A549 (cell line): ENCODE measurements around the gene AFF3. TPM values are rescaled to one million over a fixed set of nuclear protein-coding genes. Genes with fewer than 3 reads are reported as not detected.

Experiments used
- ATAC-seq, 2 experiments: fragments of 200-7000 bp in 1 of 2; fragments of >200 bp in 1 of 2; cut with Nextera tagmentation in 1 of 2; cut with Tn5 transposase in 1 of 2; 3 replicates each; pipeline versions ENCODE4 v1.8.0 to v1.9.1; 2018 to 2020; ENCODE audit warnings: mild to moderate bottlenecking in 1 of 2, moderate library complexity in 1 of 2
- CTCF ChIA-PET: fragments of 300-600 bp; sonication (Branson Sonifier 250); formaldehyde crosslinking; extraction: SDS; loops from one replicate; lab custom pipeline; 2021; ENCODE audit warnings: antibody characterized with exemption, inconsistent platforms; lab: Yijun Ruan, JAX
- POLR2A ChIA-PET: fragments of 350-600 bp; formaldehyde crosslinking; extraction: SDS; loops from one replicate; lab custom pipeline; 2021; ENCODE audit warnings: antibody characterized with exemption, inconsistent platforms; lab: Yijun Ruan, JAX
- DNase-seq, 2 experiments: peaks; one replicate each; pipeline versions ENCODE4 v3.0.0 to v3.0.0-alpha.2; 2011 to 2016; ENCODE audit warnings: low read depth in 1 of 2, low spot score in 1 of 2
- FAIRE-seq: peaks from 2 replicates; lab custom pipeline; 2011; peaks lifted over from hg19 to GRCh38; lab: Jason Lieb, UNC
- H3K27ac ChIP-seq, 2 experiments: fragments of >200 bp; sonication (Bioruptor Twin); formaldehyde crosslinking; 3 replicates each; pipeline ENCODE4 v1.5.1; 2016 to 2017
- H3K4me1 ChIP-seq: fragments of >200 bp; sonication (Bioruptor Twin); formaldehyde crosslinking; 3 replicates; pipeline ENCODE4 v1.6.1; 2016
- H3K4me2 ChIP-seq: fragments of >200 bp; sonication (Bioruptor Twin); formaldehyde crosslinking; 3 replicates; pipeline ENCODE4 v1.6.1; 2016
- H3K4me3 ChIP-seq: fragments of >200 bp; sonication (Bioruptor Twin); formaldehyde crosslinking; 3 replicates; pipeline ENCODE4 v1.5.1; 2016
- H3K9me3 ChIP-seq: fragments of >200 bp; sonication (Bioruptor Twin); formaldehyde crosslinking; 3 replicates; pipeline ENCODE4 v1.6.1; 2016
- BHLHE40 ChIP-seq: IDR thresholded peaks from 2 replicates; pipeline ENCODE4 v1.6.1; 2012; ENCODE audit warnings: low read depth, low read length, inconsistent platforms
- CBX8 ChIP-seq: fragments of 200-600 bp; sonication (generic); IDR thresholded peaks from 2 replicates; pipeline ENCODE4 v1.6.1; 2016
- CHD4 ChIP-seq: fragments of 200-600 bp; sonication (generic); IDR thresholded peaks from 2 replicates; pipeline ENCODE4 v1.6.1; 2016; ENCODE audit warnings: antibody characterized with exemption, mild to moderate bottlenecking, borderline replicate concordance
- EHF ChIP-seq: fragments of 250-450 bp; sonication (Bioruptor Pico); IDR thresholded peaks from 2 replicates; pipeline ENCODE4 v1.5.0; 2020; ENCODE audit warnings: mild to moderate bottlenecking
- EP300 ChIP-seq, 2 experiments: fragments of >200 bp; sonication (Bioruptor Twin); formaldehyde crosslinking; IDR thresholded peaks; 2 replicates in 1 of 2; 3 replicates in 1 of 2; pipeline ENCODE4 v1.6.1; 2016 to 2017
- ESRRA ChIP-seq: fragments of 150-350 bp; IDR thresholded peaks from 2 replicates; pipeline ENCODE4 v1.6.1; 2014; ENCODE audit warnings: mild to moderate bottlenecking, low read length, borderline replicate concordance
- FOSB ChIP-seq: fragments of 250-450 bp; sonication (Bioruptor Pico); IDR thresholded peaks from 2 replicates; pipeline ENCODE4 v1.5.0; 2020; ENCODE audit warnings: mild to moderate bottlenecking, moderate library complexity
- HDAC2 ChIP-seq: fragments of 200-600 bp; sonication (generic); IDR thresholded peaks from 2 replicates; pipeline ENCODE4 v1.6.1; 2016
- HEYL ChIP-seq: fragments of 250-450 bp; sonication (Bioruptor Pico); IDR thresholded peaks from 2 replicates; pipeline ENCODE4 v1.8.0; 2021; ENCODE audit warnings: mild to moderate bottlenecking, moderate library complexity
- JUN ChIP-seq, 2 experiments: fragments of >200 bp; sonication (Bioruptor Twin); formaldehyde crosslinking; IDR thresholded peaks; 2 replicates in 1 of 2; 3 replicates in 1 of 2; pipeline ENCODE4 v1.6.1; 2016 to 2017
- KDM1A ChIP-seq: fragments of 200-600 bp; sonication (generic); IDR thresholded peaks from 2 replicates; pipeline ENCODE4 v1.6.1; 2016; ENCODE audit warnings: low read depth, mild to moderate bottlenecking
- MAFK ChIP-seq: fragments of 450-650 bp; IDR thresholded peaks from 2 replicates; pipeline ENCODE4 v1.6.1; 2014; ENCODE audit not compliant: partially characterized antibody
- MYC ChIP-seq: IDR thresholded peaks from 2 replicates; pipeline ENCODE4 v1.6.1; 2012; ENCODE audit warnings: mild to moderate bottlenecking, inconsistent platforms, low read length, improper control_type of control experiment, borderline replicate concordance
- NPAS2 ChIP-seq: fragments of 250-450 bp; sonication (Bioruptor Pico); IDR thresholded peaks from 2 replicates; pipeline ENCODE4 v1.8.0; 2022; ENCODE audit warnings: mild to moderate bottlenecking, moderate library complexity, borderline replicate concordance
- RNF2 ChIP-seq: fragments of 200-600 bp; sonication (generic); IDR thresholded peaks from 2 replicates; pipeline ENCODE4 v1.6.1; 2016; ENCODE audit warnings: low read depth, mild to moderate bottlenecking, antibody characterized with exemption, moderate library complexity, borderline replicate concordance
- SREBF2 ChIP-seq: fragments of 450-650 bp; IDR thresholded peaks from 2 replicates; pipeline ENCODE4 v1.6.1; 2014; ENCODE audit warnings: mild to moderate bottlenecking, moderate library complexity
- ZFP36 ChIP-seq: fragments of 450-650 bp; IDR thresholded peaks from 2 replicates; pipeline ENCODE4 v1.6.1; 2014; ENCODE audit warnings: borderline replicate concordance; ENCODE audit not compliant: partially characterized antibody
- ZSCAN20 ChIP-seq: fragments of 250-450 bp; sonication (Bioruptor Pico); IDR thresholded peaks from 2 replicates; pipeline ENCODE4 v1.8.0; 2022; ENCODE audit warnings: mild to moderate bottlenecking, moderate library complexity
- WGBS: methylation state at CpG from one replicate; pipeline ENCODE4 v1.1.6; 2017; ENCODE audit errors: missing lambda C conversion rate; 5-methylcytosine and 5-hydroxymethylcytosine counted together
- polyA plus RNA-seq, 4 experiments: library from polyadenylated mRNA; depleted of rRNA in 3 of 4; stranded (reverse); fragments of >200 nt; fragmentation: RNase III in 1 of 4; extraction: RNeasy Plus Mini Kit Qiagen cat#74134 plus additional on column Dnase treatment in 1 of 4; gene quantifications; 2 replicates in 3 of 4; 3 replicates in 1 of 4; pipeline ENCODE4 v1.2.3, GENCODE V29; 2011 to 2017
- TF ChIP-seq, protein P1 (sequence below): fragments of 250-450 bp; sonication (Bioruptor Pico); IDR thresholded peaks from 2 replicates; pipeline ENCODE4 v1.5.0; 2021; ENCODE audit warnings: mild to moderate bottlenecking, moderate library complexity, borderline replicate concordance
- TF ChIP-seq, protein P2 (sequence below): IDR thresholded peaks from 2 replicates; pipeline ENCODE4 v1.6.1; 2012; ENCODE audit warnings: low read depth, borderline replicate concordance
- TF ChIP-seq, protein P3 (sequence below): fragments of 250-450 bp; sonication (Bioruptor Pico); IDR thresholded peaks from 2 replicates; pipeline ENCODE4 v1.5.0; 2020; ENCODE audit warnings: low read depth, mild to moderate bottlenecking, moderate library complexity
- TF ChIP-seq, protein P4 (sequence below): fragments of >200 bp; sonication (Bioruptor Twin); formaldehyde crosslinking; IDR thresholded peaks from 2 replicates; pipeline ENCODE4 v1.6.1; 2016
- TF ChIP-seq, protein P5 (sequence below): fragments of >200 bp; sonication (Bioruptor Twin); formaldehyde crosslinking; IDR thresholded peaks from 3 replicates; pipeline ENCODE4 v1.6.1; 2016

The AFF3 gene
- polyA plus RNA-seq, 2 of the 4 experiments (the other 2 are of a cell fraction), result not detected

DNA sequence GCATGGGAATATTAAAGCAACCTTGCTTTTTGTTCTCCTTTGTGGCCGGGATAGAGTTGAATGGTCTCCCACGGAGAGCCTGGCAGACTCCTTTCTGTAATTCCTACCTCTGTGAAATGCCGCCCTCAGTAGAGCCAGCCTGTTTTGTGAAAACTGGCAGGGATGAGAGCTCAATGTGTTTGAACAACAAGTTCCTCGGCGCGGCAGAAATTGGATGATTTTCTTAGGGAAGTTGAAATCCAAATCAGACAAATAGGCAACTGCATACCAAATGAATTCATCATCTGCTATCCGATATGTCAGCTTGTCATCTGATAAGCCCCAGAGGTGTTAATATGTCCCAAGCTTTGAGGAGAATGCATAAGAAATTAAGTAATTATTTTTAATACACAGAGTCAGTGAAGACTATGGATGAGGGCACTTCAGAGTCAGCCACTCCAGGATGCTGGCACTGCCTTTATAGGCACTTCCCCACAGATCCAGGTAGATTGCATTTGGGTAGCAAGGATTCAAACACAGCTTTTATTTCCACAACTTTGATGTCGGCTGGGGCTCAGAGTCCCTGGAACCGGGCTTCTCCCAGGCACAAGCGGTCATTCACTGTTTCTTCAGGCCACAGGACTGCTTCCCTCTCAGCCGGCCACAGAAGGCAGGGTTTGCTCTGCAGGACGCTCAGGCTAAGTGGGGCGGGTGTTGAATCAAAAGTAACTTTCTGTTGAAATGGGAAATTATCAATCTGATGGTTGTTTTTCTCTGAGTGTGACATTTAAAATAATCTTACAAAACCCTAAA, 569.8 kb downstream of the AFF3 start:
- CTCF ChIA-PET, result interaction anchor here (3.8 kb wide), 1 partner anchor 14 kb away, joined by 22 read pairs; no protein-coding TSS in a partner anchor
- Histone ChIP-seq H3K4me2 (no peak overlapping the region), H3K9me3 (no peaks in the 10 kb centered on the region), H3K4me3 (no peak overlapping the region), H3K27ac (no peak overlapping the region), H3K4me1 (no peaks in the 10 kb centered on the region)
- ATAC-seq (no peak), FAIRE-seq (no peak), DNase-seq (no peak)
- no peak for TF ChIP-seq MYC
- TF ChIP-seq, protein P1, sequence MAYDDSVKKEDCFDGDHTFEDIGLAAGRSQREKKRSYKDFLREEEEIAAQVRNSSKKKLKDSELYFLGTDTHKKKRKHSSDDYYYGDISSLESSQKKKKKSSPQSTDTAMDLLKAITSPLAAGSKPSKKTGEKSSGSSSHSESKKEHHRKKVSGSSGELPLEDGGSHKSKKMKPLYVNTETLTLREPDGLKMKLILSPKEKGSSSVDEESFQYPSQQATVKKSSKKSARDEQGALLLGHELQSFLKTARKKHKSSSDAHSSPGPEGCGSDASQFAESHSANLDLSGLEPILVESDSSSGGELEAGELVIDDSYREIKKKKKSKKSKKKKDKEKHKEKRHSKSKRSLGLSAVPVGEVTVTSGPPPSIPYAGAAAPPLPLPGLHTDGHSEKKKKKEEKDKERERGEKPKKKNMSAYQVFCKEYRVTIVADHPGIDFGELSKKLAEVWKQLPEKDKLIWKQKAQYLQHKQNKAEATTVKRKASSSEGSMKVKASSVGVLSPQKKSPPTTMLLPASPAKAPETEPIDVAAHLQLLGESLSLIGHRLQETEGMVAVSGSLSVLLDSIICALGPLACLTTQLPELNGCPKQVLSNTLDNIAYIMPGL (CRISPR knock-in tag), result no peak
- no peak for TF ChIP-seq KDM1A
- TF ChIP-seq MAFK, result no peak
- TF ChIP-seq, protein P2, sequence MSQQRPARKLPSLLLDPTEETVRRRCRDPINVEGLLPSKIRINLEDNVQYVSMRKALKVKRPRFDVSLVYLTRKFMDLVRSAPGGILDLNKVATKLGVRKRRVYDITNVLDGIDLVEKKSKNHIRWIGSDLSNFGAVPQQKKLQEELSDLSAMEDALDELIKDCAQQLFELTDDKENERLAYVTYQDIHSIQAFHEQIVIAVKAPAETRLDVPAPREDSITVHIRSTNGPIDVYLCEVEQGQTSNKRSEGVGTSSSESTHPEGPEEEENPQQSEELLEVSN, result no peak
- TF ChIP-seq EHF (CRISPR knock-in tag), result no peak
- WGBS, result 48% methylated on average over 13 of the region's 13 CpGs
- POLR2A ChIA-PET, result interaction anchor here (0.7 kb wide), 1 partner anchor 31 kb away, joined by 9 read pairs; no protein-coding TSS in a partner anchor

DNA sequence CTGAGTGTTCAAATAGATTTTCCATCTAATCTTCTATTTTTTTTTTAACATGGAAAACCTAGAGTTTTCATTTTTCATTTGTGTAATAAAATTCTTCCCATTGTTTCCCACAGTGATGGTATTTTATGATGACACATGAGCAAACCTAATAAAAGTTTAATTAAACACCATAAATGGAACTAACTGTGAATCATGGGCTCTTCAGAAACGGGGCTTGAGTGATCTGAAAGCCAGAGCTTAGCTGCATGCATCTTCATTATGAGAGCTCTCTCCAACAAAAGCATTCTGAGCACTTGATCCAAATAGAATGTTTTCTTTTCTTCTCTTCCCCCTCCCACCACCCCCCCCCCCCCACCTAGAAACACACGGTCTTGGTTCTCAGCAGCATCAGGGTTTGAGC, 570.4 kb downstream of the AFF3 start:
- ChIA-PET CTCF (interaction anchor here (3.8 kb wide), 1 partner anchor 14 kb away, joined by 22 read pairs; no protein-coding TSS in a partner anchor), POLR2A (interaction anchor here (0.7 kb wide), 1 partner anchor 31 kb away, joined by 9 read pairs; no protein-coding TSS in a partner anchor)
- H3K27ac ChIP-seq, result no peak overlapping the region
- H3K4me2 ChIP-seq, result no peak overlapping the region
- WGBS, result 0% methylated on average over 1 of the region's 2 CpGs
- ATAC-seq (no peak), FAIRE-seq (no peak), DNase-seq (no peak)
- no peaks in the 10 kb centered on the region for H3K9me3 ChIP-seq
- no peaks in the 10 kb centered on the region for H3K4me1 ChIP-seq
- no peak overlapping the region for H3K4me3 ChIP-seq
- TF ChIP-seq ESRRA, result no peak
- no peak for TF ChIP-seq SREBF2
- no peak for TF ChIP-seq CBX8
- TF ChIP-seq NPAS2 (CRISPR knock-in tag), result no peak
- TF ChIP-seq, protein P3, sequence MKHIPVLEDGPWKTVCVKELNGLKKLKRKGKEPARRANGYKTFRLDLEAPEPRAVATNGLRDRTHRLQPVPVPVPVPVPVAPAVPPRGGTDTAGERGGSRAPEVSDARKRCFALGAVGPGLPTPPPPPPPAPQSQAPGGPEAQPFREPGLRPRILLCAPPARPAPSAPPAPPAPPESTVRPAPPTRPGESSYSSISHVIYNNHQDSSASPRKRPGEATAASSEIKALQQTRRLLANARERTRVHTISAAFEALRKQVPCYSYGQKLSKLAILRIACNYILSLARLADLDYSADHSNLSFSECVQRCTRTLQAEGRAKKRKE (CRISPR knock-in tag), result no peak
- no peak for TF ChIP-seq BHLHE40
- TF ChIP-seq KDM1A, result no peak
- TF ChIP-seq FOSB, result no peak
- TF ChIP-seq, protein P4, sequence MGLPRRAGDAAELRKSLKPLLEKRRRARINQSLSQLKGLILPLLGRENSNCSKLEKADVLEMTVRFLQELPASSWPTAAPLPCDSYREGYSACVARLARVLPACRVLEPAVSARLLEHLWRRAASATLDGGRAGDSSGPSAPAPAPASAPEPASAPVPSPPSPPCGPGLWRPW, result no peak
- TF ChIP-seq, protein P5, sequence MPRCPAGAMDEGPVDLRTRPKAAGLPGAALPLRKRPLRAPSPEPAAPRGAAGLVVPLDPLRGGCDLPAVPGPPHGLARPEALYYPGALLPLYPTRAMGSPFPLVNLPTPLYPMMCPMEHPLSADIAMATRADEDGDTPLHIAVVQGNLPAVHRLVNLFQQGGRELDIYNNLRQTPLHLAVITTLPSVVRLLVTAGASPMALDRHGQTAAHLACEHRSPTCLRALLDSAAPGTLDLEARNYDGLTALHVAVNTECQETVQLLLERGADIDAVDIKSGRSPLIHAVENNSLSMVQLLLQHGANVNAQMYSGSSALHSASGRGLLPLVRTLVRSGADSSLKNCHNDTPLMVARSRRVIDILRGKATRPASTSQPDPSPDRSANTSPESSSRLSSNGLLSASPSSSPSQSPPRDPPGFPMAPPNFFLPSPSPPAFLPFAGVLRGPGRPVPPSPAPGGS, result no peak
- TF ChIP-seq CHD4, result no peak
- TF ChIP-seq JUN (IDR thresholded peaks at IDR 0.05), result no peak
- TF ChIP-seq ZFP36, result no peak
- no peak for TF ChIP-seq RNF2
- TF ChIP-seq ZSCAN20 (CRISPR knock-in tag), result no peak
- no peak for TF ChIP-seq HEYL
- no peak for TF ChIP-seq HDAC2
- no peak for TF ChIP-seq EP300 (IDR thresholded peaks at IDR 0.05)
